Measurements from ENCODE around the gene S100G.

The S100G gene

GRCh38 chrX:16635596-16635995 lies 14.4 kb upstream of the S100G start:
- TF ChIP-seq EZH2phosphoT487 (IDR thresholded peaks at IDR 0.05; ENCODE audit: low read depth) (no peak), CTCF (IDR thresholded peaks at IDR 0.05; ENCODE audit: low read depth, low read length) (no peak)
- Histone ChIP-seq H3K9ac (ENCODE audit: low read length) (no peak overlapping the region), H3K4me3 (ENCODE audit: low read length) (no peak overlapping the region), H3K9me3 (ENCODE audit: insufficient read depth, low read length) (no peaks in the 10 kb centered on the region), H3K27me3 (ENCODE audit: low read depth, low read length) (no peaks in the 10 kb centered on the region), H3K36me3 (replicated peaks; ENCODE audit: low read depth, low read length) (no peaks in the 10 kb centered on the region), H3K4me2 (ENCODE audit: low read length) (no peak overlapping the region), H3K79me2 (ENCODE audit: low read length) (no peaks in the 10 kb centered on the region), H2AFZ (ENCODE audit: low read depth, low read length) (no peak overlapping the region), H3K4me1 (ENCODE audit: low read length) (no peaks in the 10 kb centered on the region), H4K20me1 (ENCODE audit: insufficient read depth, low read length) (no peaks in the 10 kb centered on the region), H3K27ac (ENCODE audit: low read length) (no peak overlapping the region)

DNA sequence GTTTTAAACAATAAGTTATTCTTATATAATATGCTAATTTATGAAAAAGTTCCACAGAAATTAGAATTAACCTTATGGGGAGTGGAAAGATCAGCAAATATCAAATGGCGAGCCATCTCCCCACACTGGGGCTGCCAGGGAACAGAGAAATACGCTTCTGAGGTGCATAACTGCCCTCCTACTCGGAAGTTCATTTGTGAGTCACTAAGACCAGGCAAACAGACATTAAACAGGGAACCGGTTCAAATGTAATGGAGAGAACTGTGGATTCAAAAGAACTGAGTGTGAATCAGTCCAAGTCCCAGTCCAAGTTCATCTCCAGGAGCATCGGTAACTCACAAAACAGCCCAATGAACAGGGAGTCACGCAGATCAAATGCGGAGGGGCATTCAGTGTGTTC lies 11.4 kb upstream of the S100G start:
- TF ChIP-seq CTCF (IDR thresholded peaks at IDR 0.05; ENCODE audit: low read depth, low read length) (no peak), EZH2phosphoT487 (IDR thresholded peaks at IDR 0.05; ENCODE audit: low read depth) (no peak)
- Histone ChIP-seq H3K9me3 (ENCODE audit: insufficient read depth, low read length) (no peaks in the 10 kb centered on the region), H3K4me3 (ENCODE audit: low read length) (no peak overlapping the region), H4K20me1 (ENCODE audit: insufficient read depth, low read length) (no peaks in the 10 kb centered on the region), H3K9ac (ENCODE audit: low read length) (no peak overlapping the region), H2AFZ (ENCODE audit: low read depth, low read length) (no peak overlapping the region), H3K79me2 (ENCODE audit: low read length) (no peaks in the 10 kb centered on the region), H3K36me3 (replicated peaks; ENCODE audit: low read depth, low read length) (no peaks in the 10 kb centered on the region), H3K27ac (ENCODE audit: low read length) (no peak overlapping the region), H3K4me2 (ENCODE audit: low read length) (no peak overlapping the region), H3K27me3 (ENCODE audit: low read depth, low read length) (no peaks in the 10 kb centered on the region), H3K4me1 (ENCODE audit: low read length) (no peaks in the 10 kb centered on the region)

DNA sequence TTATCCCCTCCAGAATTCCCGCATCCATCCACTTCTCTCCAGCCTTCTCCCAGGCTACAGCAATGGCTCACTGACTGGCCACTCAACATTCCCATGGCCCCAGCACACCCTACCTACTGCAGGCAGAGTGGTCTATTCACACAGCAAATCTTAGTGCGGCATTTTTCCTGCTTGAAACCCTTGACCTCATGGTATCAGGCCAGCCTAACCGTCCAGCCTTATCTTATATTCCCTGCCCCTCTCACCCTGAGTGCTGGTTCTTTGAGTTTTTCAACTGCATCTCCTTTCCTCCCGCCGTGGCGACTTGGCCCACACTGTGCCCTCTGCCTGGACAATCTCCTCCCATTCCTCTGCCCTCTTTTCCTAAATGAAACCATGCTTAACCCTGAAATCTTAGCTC lies 10.0 kb upstream of the S100G start:
- no peaks in the 10 kb centered on the region for H4K20me1 ChIP-seq (ENCODE audit: insufficient read depth, low read length)
- no peaks in the 10 kb centered on the region for H3K79me2 ChIP-seq (ENCODE audit: low read length)
- no peaks in the 10 kb centered on the region for H3K4me1 ChIP-seq (ENCODE audit: low read length)
- H3K36me3 ChIP-seq (replicated peaks; ENCODE audit: low read depth, low read length): no peaks in the 10 kb centered on the region
- no peak overlapping the region for H2AFZ ChIP-seq (ENCODE audit: low read depth, low read length)
- TF ChIP-seq CTCF (IDR thresholded peaks at IDR 0.05; ENCODE audit: low read depth, low read length): no peak
- TF ChIP-seq EZH2phosphoT487 (IDR thresholded peaks at IDR 0.05; ENCODE audit: low read depth): no peak
- no peak overlapping the region for H3K27ac ChIP-seq (ENCODE audit: low read length)
- no peaks in the 10 kb centered on the region for H3K9me3 ChIP-seq (ENCODE audit: insufficient read depth, low read length)
- no peaks in the 10 kb centered on the region for H3K27me3 ChIP-seq (ENCODE audit: low read depth, low read length)
- H3K9ac ChIP-seq (ENCODE audit: low read length): no peak overlapping the region
- H3K4me2 ChIP-seq (ENCODE audit: low read length): no peak overlapping the region
- H3K4me3 ChIP-seq (ENCODE audit: low read length): no peak overlapping the region

- TF ChIP-seq EZH2phosphoT487 (IDR thresholded peaks at IDR 0.05; ENCODE audit: low read depth) (no peak), CTCF (IDR thresholded peaks at IDR 0.05; ENCODE audit: low read depth, low read length) (no peak)
- Histone ChIP-seq H3K27ac (ENCODE audit: low read length) (no peak overlapping the region), H3K9ac (ENCODE audit: low read length) (no peak overlapping the region), H3K4me1 (ENCODE audit: low read length) (no peaks in the 10 kb centered on the region), H2AFZ (ENCODE audit: low read depth, low read length) (no peak overlapping the region), H3K27me3 (ENCODE audit: low read depth, low read length) (no peaks in the 10 kb centered on the region), H3K9me3 (ENCODE audit: insufficient read depth, low read length) (no peaks in the 10 kb centered on the region), H3K79me2 (ENCODE audit: low read length) (no peaks in the 10 kb centered on the region), H3K4me3 (ENCODE audit: low read length) (no peak overlapping the region), H4K20me1 (ENCODE audit: insufficient read depth, low read length) (no peaks in the 10 kb centered on the region), H3K36me3 (replicated peaks; ENCODE audit: low read depth, low read length) (no peaks in the 10 kb centered on the region), H3K4me2 (ENCODE audit: low read length) (no peak overlapping the region)
Measured at GRCh38 chrX:16640823-16641222, 9.1 kb upstream of the S100G start.
